CD4-positive, alpha-beta T cell treated with Interleukin-10 for 1 hour (primary cell): ENCODE measurements around the gene MIPOL1.
"Not testable (repeated sequence)": the region's sequence is repeated elsewhere in the genome, so short reads cannot be mapped to it uniquely, and the experiment has no call there.

Experiments
- DNase-seq: peaks from one replicate; pipeline ENCODE4 v3.0.0-alpha.2; 2020

The MIPOL1 gene

DNA sequence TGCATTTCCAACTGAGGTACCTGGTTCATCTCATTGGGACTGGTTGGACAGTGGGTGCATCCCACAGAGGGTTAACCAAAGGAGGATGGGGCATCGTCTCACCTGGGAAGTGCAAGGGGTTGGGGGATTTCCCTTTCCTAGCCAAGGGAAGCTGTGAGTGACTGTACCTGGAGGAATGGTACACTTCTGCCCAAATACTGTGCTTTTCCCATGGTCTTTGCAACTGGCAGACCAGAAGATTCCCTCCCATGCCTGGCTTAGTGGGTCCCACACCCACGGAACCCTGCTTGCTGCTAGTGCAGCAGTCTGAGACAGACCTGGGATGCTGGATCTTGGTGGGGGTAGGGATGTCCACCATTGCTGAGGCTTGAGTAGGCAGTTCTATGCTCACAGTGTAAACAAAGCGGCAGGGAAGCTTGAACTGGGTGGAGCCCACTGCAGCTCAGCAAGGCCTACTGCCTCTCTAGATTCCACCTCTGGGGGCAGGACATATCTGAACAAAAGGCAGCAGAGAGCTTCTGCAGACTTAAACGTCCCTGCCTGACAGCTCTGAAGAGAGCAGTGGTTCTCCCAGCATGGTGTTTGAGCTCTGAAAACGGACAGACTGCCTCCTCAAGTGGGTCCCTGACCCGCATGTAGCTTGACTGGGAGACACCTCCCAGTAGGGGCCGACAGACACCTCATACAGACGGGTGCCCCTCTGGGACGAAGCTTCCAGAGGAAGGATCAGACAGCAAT lies 9.7 kb upstream of the MIPOL1 start:
- DNase-seq: not testable (repeated sequence)

DNA sequence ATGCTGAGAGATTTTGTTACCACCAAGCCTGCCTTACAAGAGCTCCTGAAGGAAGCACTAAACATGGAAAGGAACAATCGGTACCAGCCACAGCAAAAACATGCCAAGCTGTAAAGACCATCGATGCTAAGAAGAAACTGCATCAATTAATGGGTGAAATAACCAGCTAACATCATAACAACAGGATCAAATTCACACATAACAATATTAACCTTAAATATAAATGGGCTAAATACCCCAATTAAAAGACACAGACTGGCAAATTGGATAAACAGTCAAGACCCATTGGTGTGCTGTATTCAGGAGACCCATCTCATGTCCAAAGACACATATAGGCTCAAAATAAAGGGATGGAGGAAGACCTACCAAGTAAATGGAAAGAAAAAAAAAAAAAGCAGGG lies 8.0 kb upstream of the MIPOL1 start:
- not testable (repeated sequence) for DNase-seq

DNA sequence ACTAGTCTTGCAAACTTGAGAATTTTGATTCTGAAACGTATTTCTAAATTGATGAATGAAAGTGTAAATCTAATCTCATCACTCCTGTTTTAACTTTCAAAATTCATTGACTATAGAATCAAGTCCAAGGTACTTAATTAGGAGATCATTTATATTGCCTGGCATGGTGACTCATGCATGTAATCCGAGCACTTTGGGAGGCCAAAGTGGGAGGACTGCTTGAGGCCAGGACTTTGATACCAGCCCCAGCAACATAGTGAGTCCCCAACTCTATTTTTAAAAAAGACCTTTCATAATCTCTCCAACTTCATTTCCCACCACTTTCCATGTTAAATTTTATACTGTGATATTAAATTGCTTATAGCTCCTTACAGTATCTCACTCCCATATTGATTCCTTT lies 3.0 kb upstream of the MIPOL1 start:
- no peak for DNase-seq

DNA sequence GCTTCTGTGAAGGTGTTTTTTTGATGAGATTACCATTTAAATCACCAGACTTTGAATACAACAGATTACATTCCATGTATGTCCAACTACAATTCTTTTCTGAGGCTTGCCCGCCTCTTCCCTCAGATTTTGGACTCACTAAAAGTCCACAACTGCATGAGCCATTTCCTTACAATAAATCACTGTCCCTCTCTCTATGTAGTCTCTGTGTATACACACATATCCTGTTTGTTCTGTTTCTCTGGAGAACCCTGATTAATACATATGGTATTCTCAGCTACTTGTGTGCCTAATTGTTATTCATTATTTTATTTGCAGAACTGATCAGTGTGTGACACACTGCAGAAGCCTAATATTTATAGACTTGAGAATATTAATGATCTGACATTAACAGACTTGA lies 2.4 kb upstream of the MIPOL1 start:
- DNase-seq: no peak

DNA sequence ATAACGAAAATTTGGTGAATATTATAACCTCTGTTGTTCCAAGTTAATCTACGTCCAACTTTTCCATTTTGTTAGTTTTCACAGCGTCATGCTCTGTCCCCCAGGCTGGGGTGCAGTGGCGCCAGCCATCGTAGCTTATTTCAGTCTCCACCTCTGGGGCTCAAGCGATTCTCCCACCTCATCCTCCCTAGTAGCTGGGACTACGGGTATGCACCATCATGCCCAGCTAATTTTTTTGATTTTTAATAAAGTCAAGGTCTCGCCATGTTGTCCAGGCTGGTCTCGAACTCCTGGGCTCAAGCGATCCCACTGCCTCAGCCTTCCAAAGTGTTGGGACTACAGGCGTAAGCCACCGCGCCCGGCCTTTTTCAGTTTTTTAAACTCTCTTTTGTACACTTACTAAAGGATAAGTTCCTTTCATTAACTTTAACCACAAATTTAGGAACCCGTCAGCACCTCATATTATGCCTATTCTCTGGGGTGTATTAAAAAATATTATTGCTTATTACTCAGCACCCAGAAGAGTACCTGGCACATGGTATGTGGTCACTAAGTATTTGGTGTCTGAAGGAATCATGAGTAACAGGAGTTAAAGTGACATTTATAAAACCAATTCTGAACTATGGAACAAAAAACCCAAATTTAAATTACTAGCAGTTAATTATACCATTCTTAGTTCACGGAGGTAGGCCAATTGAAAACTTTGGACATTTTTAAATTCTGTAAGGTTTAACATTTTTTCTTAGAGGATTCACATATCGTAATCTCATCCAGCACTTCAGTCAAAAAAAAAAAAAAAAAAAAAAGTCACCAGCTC lies 925 bp upstream of the MIPOL1 start:
- DNase-seq: no peak

DNA sequence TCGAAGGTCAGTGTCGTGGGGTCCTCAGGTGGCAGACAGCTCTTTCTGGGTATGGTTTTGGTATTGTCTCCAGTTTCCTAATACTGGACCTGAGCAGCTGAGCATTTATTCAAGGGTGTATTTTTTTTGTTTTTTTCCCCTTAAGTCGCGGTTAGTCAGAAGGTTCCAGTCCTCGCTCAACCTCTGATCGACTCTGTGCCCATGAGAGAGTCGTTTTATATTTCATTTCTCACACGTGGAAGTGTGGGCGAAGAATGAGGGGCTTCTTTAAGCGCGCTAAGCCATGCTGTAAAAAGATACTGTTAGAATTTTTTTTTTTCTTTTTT lies 499 bp downstream of the MIPOL1 start:
- DNase-seq: no peak

DNA sequence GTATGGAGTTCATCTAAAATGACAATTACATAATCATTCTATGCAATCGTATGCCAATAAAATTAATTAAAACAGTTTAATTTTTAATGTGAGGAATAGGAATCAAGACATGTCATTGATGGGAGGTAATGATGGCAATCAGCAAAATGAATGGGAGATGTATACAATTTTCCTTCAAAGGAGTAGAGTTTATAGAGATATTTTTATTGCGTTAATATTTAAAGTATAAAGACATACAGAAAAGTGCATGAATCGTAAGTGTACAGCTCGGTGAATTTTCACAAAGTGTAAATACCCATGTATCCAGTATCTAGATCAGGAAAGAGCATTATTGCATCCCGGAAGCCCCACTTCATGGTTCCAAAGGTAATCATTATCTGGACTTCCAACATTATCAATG lies 1.2 kb downstream of the MIPOL1 start:
- DNase-seq: no peak

DNA sequence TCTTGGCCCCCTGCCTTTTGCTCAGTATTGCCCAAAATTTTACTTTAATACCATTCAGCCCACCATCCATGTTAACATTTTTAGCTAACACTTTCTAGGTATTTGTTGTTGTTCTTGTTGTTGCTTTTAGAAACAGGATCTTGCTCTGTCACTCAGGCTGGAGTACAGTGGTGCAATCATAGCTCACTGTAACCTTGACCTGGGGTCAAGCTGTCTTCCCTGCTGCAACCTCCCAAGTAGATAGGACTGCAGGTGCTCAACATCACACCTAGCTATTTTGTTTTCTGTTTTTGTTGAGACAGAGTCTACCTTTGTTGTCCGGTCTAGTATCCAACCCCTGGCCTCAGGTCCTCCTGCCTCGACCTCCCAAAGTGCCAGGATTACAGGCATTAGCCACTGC lies 4.0 kb downstream of the MIPOL1 start:
- DNase-seq: no peak

DNA sequence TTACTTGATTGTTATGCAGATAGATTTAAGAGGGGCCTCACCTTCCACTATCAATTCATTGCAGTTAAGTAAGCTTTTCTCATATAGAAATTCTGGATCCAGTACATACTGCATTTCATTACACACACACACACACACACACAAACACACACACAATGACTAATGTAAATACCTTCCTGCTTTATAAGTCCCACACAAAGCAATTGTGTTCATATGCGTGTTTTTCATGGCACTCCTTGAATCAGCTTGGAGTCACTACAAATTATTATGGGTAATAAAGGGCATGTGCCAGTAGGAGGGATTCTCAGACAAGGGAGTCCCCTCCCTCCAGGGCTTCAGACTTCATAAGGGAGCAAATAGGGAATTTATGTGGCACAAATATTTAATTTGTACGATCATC lies 4.5 kb downstream of the MIPOL1 start:
- DNase-seq: no peak

DNA sequence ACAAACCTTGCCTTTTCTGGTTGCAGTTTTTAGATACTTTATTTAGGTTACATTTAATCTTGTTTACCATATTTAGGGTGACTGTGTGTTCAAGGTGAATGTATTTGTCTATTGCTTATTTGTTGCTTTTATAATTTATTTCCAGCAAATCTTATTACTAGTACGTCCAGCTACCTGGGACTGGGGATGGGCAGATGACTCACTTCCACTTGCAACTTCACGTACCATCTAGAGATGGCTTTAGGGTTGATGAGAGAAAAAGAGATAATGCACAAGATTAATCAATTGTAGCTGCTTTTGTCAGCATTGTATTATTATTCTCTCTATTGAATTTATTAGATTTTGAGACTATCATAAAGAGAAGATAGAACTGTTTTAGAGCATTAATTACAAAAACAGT lies 5.1 kb downstream of the MIPOL1 start:
- DNase-seq: no peak

DNA sequence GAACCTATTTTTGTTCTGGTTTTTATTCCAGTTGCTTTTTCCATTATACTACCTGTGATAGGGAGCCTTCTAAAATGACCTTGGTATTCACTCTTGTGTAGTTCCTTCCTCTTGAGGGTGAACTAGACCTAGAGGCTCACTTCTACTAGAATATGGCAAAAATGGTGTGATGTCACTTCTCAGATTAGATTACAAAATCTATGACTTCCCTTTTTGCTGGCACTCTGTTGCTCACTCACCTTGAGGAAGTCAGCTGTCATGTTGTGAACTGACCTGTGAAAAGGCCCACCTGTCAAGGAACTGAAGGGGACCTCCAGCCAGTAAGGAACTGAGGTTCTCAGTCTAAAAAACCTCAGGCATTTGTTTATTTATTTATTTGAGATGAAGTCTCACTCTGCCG lies 5.7 kb downstream of the MIPOL1 start:
- no peak for DNase-seq

DNA sequence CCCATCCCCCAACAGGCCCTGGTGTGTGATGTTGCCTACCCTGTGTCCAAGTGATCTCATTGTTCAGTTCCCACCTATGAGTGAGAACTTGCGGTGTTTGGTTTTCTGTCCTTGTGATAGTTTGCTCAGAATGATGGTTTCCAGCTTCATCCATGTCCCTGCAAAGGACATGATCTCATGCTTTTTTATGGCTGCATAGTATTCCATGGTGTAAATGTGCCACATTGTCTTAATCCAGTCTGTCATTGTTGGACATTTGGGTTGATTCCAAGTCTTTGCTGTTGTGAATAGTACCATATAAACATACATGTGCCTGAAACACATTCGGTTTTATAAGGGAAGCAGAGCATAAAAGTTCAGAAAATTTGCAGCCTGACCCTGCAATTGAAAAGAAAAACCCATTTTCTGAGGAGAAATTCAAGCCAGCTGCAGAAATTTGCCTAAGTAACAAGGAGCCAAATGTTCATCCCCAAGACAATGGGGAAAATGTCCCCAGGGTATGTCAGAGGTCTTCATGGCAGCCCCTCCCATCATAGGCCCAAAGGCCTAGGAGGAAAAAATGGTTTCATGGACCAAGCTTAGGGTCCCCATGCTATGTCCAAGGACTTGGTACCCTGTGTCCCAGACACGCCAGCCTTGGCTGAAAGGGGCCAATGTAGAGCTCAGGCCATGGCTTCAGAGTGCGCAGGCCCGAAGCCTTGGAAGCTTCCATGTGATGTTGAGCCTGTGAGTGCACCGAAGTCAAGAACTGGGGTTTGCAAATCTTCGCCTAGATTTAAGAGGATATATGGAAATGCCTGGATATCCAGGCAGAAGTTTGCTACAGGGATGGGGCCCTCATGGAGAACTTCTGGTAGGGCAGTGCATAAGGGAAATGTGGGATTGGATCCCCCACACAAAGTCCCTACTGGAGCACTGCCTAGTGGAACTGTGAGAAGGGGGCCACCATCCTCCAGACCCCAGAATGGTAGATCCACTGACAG lies 8.2 kb downstream of the MIPOL1 start:
- DNase-seq: not testable (repeated sequence)

DNA sequence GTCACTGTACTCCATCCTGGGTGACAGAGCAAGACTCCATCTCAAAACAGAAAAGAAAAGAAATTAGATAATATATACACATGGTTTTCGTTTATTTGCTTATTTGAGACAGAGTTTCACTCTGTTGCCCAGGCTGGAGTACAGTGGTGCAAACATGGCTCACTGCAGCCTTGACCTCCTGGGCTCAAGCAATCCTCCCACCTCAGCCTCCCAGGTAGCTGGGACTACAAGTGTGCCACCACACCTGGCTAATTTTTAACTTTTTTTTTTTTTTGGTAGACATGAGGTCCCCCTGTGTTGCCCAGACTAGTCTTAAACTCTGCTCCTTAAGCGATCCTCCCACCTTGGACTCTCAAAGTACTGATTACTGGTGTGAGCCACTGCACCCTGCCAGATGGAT lies 11.9 kb downstream of the MIPOL1 start:
- not testable (repeated sequence) for DNase-seq

DNA sequence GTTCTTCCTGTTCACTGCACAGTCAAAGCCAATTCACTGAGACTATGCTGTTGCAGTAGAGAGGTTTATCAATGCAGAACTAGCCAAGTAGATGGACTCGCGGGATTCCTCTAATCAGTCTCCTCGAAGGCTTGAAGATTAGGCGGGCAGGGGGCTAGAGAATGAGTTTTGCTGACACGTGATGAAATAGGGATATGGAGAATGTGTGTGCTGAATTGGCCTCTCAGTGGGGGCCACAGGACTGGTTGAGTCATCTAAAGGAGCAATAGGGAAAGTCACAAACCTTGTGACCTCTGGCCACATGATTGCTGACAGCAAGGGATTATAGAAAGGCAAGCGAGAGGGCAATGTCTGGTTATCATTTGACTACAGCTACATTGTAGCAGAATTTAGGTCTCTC lies 12.7 kb downstream of the MIPOL1 start:
- no peak for DNase-seq

DNA sequence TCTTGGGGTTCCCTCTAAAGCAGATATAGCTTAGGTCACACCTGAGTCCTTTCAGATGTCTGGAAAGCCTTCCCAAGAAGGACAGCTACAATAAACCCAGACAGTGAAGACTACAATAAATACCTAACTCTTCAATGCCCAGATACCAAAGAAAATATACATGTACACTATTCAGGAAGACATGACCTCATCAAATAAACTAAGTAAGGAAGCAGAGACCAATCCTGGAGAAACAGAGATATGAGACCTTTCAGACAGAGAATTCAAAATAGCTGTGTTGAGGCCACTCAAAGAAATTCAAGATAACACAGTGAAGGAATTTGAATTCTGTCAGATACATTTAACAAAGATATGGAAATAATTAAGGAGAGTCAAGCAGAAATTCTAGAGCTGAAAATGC lies 15.3 kb downstream of the MIPOL1 start:
- no peak for DNase-seq

DNA sequence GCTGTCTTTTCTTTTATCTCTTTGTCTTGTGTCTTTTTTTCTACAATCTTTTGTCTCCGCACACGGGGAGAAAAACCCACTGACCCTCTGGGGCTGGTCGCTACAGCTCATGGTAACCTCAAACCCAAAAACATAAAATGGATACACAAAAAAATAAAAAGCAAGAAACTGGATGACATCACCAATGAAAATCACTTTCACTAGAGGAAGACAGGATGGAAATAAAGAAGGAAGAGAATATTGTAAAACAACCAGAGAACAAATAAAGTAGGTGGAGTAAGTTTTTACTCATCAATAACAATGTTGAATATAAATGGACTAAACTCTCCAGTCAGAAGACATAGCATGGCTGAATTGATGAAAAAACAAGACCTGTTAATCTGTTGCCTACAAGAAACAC lies 17.6 kb downstream of the MIPOL1 start:
- no peak for DNase-seq

DNA sequence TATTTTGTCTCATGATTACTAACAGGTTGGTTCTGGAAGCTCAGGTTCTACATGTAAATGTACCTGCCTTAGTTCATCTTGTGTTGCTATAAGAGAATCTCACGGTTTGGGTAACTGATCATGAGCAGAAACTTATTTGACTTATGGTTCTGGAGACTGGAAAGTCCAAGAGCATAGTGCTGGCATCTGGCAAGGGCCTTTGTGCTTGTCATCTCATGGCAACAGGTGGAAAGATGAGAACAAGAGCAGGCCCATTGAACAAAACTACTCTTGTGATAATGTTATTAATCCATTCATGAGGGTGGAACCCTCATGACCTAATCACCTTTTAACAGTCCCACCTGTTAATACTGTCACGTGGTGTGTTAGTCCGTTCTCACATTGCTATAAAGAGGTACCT lies 23.3 kb downstream of the MIPOL1 start:
- no peak for DNase-seq

DNA sequence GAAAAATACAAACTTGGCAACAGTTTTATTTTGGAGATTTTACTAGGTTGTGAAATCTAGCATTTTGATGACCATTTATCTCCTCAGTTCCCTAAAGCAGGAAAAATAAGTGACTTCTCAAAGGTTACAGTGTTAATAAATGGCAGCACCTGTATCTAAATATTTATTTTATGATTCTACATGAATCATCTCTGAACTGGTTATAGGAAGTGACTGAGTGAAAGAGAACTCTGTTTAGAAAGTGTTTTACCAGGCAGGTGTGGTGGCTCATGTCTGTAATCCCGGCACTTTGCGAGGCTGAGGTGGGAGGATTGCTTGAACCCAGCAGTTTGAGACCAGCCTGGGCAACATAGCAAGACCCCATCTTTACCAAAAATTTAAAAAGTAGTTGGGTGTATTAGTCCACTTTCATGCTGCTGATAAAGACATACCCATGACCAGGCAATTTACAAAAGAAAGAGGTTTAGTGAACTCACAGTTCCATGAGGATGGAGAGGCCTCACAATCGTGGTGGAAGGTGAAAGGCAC lies 26.3 kb downstream of the MIPOL1 start:
- no peak for DNase-seq

DNA sequence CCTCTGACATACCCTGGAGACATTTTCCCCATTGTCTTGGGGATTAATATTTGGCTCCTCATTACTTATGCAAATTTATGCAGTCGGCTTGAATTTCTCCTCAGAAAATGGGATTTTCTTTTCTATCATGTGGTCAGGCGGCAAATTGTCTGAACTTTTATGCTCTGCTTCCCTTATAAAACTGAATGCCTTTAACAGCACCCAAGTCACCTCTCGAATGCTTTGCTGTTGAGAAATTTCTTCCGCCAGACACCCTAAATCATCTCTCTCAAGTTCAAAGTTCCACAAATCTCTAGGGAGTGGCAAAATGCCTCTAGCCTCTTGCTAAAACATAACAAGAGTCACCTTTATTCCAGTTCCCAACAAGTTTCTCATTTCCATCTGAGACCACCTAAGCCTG lies 27.9 kb downstream of the MIPOL1 start:
- not testable (repeated sequence) for DNase-seq

DNA sequence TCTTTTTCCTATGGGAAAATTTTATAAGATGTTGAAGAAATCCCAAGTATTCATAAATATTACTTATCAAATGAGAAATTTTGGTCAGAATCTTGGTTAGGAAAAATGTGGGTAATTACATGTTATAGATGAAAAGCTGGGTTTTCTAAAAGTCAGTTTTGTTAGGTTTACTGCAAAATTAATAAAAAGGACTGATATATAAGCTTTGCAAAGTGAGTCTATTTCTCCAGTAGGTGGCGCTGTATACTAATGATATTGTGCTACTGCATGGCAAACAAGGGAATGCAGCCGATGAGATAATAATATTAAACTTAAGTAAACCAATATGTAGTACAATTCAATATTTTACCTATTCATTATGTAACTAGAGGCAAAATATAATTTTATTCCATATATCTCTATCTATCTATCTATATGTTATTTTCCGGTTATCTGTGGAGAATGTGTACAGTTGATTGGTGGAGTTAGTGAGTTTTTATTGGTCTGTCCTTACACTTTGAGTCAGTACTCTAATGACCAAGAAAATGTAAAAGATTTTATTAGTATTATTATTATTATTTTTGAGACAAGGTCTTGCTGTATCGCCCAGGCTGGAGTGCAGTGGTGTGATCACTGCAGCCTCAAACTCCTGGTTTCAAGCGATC lies 32.9 kb downstream of the MIPOL1 start:
- DNase-seq: peak; percentile 47

DNA sequence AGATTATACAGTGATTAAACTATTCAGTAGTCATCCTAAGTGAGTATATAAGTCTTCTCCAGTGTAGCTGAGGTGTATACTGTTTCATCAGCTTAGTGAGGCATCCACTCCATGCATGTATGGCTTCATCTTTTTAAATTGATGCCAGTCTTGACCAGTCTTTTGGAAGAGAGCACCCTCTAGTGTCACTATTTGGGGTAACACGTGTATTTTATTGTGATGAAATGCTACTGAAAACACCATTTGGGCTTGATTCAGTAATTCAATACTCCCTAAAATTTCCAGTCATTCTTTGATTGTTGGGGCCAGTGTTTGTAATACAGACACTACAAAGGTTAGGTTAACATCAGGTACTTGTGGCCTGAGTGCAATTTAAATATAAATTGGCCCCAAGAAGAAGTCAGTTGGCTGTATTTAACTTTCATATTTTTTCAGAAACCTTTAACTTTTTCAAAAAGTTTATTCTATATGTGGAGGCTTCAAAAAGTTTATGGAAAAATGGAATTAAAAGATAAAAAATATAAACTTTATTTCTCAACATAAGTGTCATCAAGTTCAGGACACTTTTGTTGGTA lies 35.3 kb downstream of the MIPOL1 start:
- peak; percentile 22 for DNase-seq

DNA sequence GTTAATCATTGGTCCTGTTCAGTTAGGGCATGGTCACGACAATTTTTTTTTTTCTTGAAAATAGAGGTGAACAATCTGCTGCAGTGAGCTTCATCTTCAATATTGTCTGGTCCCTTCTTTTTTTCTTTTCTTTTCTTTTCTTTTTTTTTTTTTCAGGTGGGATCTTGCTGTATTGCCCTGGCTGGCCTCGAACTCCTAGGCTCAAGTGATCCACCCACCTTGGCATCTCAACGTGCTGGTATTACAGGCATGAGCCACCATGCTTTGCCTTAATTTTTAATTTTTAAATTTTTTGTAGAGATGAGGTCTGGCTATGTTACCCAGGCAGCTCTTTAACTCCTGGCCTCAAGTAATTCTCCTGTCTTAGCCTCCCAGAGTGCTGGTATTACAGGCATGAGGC lies 36.5 kb downstream of the MIPOL1 start:
- no peak for DNase-seq
